HFF-Myc (cell line): Measurements from ENCODE around the gene GALNT2.

Experiments
- DNase-seq: peaks from one replicate; pipeline ENCODE4 v3.0.0-alpha.2; 2011; ENCODE audit warnings: low read depth; ENCODE audit errors: extremely low read depth
- H3K4me3 ChIP-seq: replicated peaks from 2 replicates; pipeline ENCODE4 v1.5.1; 2011; ENCODE audit warnings: low read depth, mild to moderate bottlenecking, control low read depth, low read length
- TF ChIP-seq, protein P1 (sequence below): IDR thresholded peaks from 2 replicates; pipeline ENCODE4 v1.5.1; 2012; ENCODE audit warnings: mild to moderate bottlenecking, low read depth, low read length, control low read depth; ENCODE audit errors: missing control alignments

Gene GALNT2

DNA sequence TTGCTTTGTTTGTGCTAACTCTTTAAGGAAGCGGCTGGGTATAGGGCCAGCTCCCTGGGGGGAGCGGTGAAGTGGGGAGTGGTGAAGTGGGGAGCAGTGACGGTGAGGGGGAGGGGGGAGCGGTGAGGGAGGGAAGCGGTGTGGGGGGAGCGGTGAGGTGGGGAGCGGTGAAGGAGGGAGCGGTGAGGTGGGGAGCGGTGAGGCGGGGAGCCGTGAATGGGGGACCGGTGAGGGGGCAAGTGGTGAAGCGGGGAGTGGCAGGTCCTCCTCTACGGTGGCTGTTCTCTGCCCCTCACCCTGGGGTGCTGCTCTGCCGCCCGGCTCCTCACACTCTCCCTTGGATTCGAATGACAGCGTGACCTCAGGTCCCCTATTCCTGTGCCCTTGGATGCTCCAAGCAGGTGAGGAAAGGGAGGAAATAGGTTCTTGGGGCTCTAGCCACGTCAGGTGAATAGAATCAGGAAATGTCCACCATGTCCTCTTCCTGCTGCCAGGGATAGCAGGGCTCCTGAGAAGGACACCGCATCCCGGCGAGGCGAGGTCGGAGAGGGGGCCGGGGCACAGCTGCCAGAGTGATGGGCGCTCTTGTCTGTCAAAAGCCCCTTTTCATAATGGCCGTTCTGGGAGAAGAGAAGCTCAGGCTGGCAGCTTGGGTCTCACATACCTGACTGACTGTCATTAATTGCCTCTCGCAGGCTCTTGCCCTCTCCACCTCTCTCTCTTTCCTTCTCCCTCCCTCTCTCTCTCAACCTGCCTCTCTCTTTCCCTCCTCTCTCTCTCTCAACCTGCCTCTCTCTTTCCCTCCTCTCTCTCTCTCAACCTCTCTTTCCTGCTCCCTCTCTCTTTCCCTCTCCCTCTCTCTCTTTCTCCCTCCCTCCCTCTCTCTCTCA is 224.9 kb downstream of the GALNT2 start:
- TF ChIP-seq, protein P1, sequence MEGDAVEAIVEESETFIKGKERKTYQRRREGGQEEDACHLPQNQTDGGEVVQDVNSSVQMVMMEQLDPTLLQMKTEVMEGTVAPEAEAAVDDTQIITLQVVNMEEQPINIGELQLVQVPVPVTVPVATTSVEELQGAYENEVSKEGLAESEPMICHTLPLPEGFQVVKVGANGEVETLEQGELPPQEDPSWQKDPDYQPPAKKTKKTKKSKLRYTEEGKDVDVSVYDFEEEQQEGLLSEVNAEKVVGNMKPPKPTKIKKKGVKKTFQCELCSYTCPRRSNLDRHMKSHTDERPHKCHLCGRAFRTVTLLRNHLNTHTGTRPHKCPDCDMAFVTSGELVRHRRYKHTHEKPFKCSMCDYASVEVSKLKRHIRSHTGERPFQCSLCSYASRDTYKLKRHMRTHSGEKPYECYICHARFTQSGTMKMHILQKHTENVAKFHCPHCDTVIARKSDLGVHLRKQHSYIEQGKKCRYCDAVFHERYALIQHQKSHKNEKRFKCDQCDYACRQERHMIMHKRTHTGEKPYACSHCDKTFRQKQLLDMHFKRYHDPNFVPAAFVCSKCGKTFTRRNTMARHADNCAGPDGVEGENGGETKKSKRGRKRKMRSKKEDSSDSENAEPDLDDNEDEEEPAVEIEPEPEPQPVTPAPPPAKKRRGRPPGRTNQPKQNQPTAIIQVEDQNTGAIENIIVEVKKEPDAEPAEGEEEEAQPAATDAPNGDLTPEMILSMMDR: no peak
- no peak overlapping the region for H3K4me3 ChIP-seq
- no peak for DNase-seq

DNA sequence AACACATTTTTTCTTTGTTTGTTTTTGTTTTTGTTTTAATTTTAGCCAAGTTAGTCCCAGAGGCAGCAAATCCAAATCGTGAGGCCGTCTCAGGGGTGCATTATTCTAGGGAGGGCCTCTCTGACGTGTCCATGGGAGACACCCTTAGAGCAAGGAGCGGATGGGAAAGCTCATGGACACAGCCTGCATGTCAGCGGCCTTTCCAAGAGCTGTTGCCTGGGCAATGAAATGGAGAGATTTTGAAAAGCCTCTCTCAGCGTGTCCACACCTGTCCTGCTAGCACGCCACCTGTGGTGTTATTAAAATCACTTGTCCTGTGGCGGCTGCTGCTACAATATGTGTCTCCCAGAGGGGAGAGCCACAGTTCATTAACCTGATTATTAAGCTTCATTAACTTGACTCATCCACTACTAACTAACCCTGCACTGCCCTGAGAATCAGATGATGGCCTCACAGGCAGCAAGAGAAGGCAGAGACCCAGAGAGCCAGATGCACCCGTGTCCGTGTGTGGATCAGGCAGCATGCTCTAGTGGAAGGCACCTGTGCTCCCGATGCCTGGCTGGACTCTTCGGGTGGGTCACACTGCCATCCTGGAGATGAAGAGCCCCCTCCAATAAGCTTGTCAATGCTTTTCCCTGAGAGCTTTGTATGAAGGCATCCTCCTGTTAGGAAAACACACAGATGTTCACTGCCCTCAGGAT is 225.8 kb downstream of the GALNT2 start:
- DNase-seq: no peak
- TF ChIP-seq, protein P1: no peak
- no peak overlapping the region for H3K4me3 ChIP-seq

DNA sequence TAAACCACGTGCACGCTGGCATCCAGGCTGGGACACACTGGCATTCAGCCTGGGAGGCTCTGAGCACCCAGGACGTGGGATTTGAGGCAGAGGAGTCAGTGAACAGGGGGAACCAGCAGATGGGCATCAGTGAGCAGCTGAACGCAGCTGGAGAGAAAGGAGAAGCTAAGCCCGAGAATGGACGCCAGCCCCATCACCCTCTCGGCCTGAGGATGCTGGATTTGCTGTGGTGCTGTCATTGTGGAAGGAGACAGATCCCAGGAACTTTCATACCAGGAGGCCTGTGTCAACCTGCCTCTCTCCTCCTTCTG is 226.3 kb downstream of the GALNT2 start:
- TF ChIP-seq, protein P1: no peak
- no peak for DNase-seq
- H3K4me3 ChIP-seq: no peak overlapping the region

DNA sequence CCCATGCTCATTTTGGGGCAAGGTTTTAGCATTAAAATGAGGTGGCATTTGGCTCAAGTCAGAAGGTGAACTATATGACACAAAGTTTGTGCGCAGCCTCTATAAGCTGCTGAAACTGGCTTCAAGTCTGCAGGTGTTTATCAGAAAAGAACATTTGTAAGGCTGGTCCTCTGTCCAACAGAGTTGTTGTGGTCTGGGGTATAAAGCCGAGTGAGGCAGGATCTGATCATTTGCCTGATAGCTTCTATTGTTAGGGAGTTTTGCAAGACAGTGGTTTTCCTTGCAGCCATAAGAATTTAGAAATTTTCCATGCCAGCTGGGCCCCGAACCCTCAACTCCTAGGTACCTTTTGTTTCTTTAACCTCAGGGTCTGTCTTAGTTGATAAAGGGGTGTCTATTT is 228.3 kb downstream of the GALNT2 start:
- TF ChIP-seq, protein P1: no peak
- DNase-seq: no peak

DNA sequence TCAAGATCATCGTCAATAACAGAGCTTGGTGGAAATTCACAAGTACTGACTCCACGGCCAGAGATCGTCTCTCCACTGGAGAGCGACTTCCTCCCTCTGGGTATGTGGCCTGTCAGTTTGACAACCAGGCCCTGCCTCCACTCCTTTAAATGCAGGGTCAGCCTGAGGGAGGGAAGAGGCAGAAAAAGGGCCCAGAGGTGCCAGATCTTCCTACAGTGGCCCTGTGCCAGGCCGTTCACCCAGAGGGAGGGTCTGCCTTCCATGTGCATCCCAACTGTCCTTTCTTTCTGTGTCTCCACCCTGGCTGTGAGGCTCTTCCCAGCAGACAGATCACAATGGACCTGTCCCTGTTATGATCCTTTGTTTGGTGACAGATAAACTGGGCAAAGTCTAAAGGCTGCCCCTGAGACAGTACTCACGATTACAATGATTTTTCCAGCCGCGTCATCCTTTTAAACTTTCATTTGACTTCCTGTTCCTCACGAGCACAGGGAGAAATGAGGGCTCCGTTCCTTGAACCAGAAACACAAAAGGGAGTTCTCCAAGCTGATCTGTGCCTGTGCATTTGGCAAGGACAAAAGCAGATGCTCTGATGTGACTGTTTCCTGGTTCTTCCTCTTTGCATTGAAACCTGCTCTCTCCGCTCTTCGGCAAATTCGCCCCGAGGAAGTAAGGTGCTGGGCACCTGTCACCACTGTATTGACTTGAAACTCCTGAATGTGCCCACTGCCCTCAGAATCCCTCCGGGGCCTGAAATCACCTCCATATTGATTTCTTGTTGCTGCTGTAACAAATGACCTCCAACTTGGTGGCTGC is 232.4 kb downstream of the GALNT2 start:
- DNase-seq: no peak
- TF ChIP-seq, protein P1: no peak
- no peak overlapping the region for H3K4me3 ChIP-seq

More for the DNA sequence above, 228.3 kb downstream of the GALNT2 start:
- no peak overlapping the region for H3K4me3 ChIP-seq

DNA sequence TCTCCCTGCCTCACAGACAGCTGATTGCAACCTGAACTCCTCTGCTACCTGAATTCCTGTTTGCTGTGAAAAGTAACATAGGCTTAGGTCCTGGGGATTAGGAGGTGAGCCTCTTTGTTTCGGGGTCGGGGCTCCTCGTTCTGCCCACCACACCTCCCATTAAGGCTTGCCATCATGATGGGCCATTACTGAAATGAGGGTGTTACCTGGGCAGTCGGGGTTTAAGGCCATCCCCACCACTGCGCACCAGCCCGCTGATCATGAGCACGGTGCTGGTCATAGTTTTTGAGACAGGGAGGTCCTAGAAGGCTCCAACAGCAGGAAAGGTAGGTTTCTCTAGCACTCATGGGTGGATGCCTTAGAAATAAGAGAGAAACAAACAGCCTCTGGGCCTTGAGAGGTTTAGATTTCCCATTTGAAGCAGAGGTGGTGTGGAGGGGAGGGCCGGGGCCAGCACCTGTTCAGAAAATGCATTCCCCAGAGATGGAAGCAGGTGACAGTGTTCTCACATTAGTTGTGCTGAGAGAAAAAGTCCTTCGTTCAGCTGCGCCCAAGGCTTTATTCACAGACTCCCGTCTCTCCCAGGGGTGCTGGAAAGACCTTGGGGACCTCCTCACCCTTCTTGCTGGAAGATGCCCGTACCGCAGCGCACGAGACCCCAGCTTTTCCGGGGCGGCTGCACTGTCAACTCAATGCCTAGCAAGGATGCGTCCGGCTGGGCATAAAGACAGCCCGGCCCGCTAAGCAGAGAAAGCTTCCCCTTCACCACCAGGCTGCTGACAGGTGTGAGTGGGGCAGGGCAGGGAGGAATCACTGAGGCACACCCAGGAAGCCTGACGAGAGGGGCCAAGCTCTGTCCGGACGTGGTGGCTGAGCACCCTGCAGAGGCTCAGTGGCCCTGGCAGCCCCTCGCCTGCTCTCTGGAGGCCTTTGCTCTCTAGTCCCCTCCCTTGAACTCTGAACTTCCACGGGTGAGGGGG is 233.6 kb downstream of the GALNT2 start:
- DNase-seq: no peak
- TF ChIP-seq, protein P1: no peak
- no peak overlapping the region for H3K4me3 ChIP-seq
